HEK293 (cell line): ENCODE measurements around the gene AADAT.

Experiments used
- KLF16 ChIP-seq: fragments of 450-650 bp; formaldehyde crosslinking; IDR thresholded peaks from 2 replicates; pipeline ENCODE4 v1.5.1; 2017; ENCODE audit warnings: missing biosample characterization, missing genetic modification characterization
- MZF1 ChIP-seq: fragments of 450-650 bp; formaldehyde crosslinking; IDR thresholded peaks from 2 replicates; pipeline ENCODE4 v1.5.1; 2017; ENCODE audit warnings: missing biosample characterization, missing genetic modification characterization, borderline replicate concordance
- ZBTB1 ChIP-seq: fragments of 450-650 bp; formaldehyde crosslinking; IDR thresholded peaks from 2 replicates; pipeline ENCODE4 v1.5.1; 2016; ENCODE audit warnings: missing biosample characterization, missing genetic modification characterization
- ZBTB17 ChIP-seq: fragments of 450-650 bp; formaldehyde crosslinking; IDR thresholded peaks from 2 replicates; pipeline ENCODE4 v1.5.1; 2016; ENCODE audit warnings: missing biosample characterization, missing genetic modification characterization
- ZNF423 ChIP-seq: fragments of 450-650 bp; formaldehyde crosslinking; IDR thresholded peaks from 2 replicates; pipeline ENCODE4 v1.5.1; 2016; ENCODE audit warnings: missing biosample characterization, missing genetic modification characterization
- TF ChIP-seq, protein P1 (sequence below): fragments of 450-650 bp; formaldehyde crosslinking; IDR thresholded peaks from 2 replicates; pipeline ENCODE4 v1.5.1; 2016; ENCODE audit warnings: missing biosample characterization, missing genetic modification characterization
- TF ChIP-seq, protein P2 (sequence below): fragments of 450-650 bp; formaldehyde crosslinking; IDR thresholded peaks from 2 replicates; pipeline ENCODE4 v1.5.1; 2016; ENCODE audit warnings: missing biosample characterization, missing genetic modification characterization
- TF ChIP-seq, protein P3 (sequence below): fragments of 450-650 bp; formaldehyde crosslinking; IDR thresholded peaks from 2 replicates; pipeline ENCODE4 v1.5.1; 2016; ENCODE audit warnings: missing biosample characterization, missing genetic modification characterization, borderline replicate concordance

DNA sequence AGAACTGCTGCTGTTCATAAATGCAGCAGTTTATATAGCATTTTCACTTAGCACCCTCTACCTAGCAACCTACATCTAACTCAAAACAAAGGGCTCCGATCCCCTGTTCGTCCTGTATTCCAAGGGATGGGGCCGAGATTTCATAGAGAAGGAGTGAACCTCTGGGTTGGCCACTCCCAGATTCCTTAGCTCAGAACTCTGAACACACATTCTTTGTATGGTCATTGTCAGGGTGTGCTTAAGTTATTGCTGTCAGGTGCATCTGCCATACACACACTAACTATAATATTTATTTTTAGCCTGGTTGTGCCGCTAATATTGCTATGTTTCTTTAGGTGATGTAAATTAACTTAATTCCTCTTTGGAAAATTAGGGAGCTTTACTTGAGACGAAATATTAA lies 47.7 kb upstream of the AADAT start:
- TF ChIP-seq, protein P1, sequence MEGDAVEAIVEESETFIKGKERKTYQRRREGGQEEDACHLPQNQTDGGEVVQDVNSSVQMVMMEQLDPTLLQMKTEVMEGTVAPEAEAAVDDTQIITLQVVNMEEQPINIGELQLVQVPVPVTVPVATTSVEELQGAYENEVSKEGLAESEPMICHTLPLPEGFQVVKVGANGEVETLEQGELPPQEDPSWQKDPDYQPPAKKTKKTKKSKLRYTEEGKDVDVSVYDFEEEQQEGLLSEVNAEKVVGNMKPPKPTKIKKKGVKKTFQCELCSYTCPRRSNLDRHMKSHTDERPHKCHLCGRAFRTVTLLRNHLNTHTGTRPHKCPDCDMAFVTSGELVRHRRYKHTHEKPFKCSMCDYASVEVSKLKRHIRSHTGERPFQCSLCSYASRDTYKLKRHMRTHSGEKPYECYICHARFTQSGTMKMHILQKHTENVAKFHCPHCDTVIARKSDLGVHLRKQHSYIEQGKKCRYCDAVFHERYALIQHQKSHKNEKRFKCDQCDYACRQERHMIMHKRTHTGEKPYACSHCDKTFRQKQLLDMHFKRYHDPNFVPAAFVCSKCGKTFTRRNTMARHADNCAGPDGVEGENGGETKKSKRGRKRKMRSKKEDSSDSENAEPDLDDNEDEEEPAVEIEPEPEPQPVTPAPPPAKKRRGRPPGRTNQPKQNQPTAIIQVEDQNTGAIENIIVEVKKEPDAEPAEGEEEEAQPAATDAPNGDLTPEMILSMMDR (tag by site-specific recombination), result no peak
- TF ChIP-seq, protein P2, sequence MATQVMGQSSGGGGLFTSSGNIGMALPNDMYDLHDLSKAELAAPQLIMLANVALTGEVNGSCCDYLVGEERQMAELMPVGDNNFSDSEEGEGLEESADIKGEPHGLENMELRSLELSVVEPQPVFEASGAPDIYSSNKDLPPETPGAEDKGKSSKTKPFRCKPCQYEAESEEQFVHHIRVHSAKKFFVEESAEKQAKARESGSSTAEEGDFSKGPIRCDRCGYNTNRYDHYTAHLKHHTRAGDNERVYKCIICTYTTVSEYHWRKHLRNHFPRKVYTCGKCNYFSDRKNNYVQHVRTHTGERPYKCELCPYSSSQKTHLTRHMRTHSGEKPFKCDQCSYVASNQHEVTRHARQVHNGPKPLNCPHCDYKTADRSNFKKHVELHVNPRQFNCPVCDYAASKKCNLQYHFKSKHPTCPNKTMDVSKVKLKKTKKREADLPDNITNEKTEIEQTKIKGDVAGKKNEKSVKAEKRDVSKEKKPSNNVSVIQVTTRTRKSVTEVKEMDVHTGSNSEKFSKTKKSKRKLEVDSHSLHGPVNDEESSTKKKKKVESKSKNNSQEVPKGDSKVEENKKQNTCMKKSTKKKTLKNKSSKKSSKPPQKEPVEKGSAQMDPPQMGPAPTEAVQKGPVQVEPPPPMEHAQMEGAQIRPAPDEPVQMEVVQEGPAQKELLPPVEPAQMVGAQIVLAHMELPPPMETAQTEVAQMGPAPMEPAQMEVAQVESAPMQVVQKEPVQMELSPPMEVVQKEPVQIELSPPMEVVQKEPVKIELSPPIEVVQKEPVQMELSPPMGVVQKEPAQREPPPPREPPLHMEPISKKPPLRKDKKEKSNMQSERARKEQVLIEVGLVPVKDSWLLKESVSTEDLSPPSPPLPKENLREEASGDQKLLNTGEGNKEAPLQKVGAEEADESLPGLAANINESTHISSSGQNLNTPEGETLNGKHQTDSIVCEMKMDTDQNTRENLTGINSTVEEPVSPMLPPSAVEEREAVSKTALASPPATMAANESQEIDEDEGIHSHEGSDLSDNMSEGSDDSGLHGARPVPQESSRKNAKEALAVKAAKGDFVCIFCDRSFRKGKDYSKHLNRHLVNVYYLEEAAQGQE, result no peak
- TF ChIP-seq KLF16 (tag by site-specific recombination) (no peak), ZNF423 (no peak), ZBTB1 (tag by site-specific recombination) (no peak), MZF1 (tag by site-specific recombination) (no peak), ZBTB17 (tag by site-specific recombination) (no peak)
- TF ChIP-seq, protein P3, sequence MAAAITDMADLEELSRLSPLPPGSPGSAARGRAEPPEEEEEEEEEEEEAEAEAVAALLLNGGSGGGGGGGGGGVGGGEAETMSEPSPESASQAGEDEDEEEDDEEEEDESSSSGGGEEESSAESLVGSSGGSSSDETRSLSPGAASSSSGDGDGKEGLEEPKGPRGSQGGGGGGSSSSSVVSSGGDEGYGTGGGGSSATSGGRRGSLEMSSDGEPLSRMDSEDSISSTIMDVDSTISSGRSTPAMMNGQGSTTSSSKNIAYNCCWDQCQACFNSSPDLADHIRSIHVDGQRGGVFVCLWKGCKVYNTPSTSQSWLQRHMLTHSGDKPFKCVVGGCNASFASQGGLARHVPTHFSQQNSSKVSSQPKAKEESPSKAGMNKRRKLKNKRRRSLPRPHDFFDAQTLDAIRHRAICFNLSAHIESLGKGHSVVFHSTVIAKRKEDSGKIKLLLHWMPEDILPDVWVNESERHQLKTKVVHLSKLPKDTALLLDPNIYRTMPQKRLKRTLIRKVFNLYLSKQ (tag by site-specific recombination), result no peak
